Measurements from ENCODE around the gene USP13.
"Not testable (repeated sequence)": the region's sequence is repeated elsewhere in the genome, so short reads cannot be mapped to it uniquely, and the experiment has no call there.

The USP13 gene

DNA sequence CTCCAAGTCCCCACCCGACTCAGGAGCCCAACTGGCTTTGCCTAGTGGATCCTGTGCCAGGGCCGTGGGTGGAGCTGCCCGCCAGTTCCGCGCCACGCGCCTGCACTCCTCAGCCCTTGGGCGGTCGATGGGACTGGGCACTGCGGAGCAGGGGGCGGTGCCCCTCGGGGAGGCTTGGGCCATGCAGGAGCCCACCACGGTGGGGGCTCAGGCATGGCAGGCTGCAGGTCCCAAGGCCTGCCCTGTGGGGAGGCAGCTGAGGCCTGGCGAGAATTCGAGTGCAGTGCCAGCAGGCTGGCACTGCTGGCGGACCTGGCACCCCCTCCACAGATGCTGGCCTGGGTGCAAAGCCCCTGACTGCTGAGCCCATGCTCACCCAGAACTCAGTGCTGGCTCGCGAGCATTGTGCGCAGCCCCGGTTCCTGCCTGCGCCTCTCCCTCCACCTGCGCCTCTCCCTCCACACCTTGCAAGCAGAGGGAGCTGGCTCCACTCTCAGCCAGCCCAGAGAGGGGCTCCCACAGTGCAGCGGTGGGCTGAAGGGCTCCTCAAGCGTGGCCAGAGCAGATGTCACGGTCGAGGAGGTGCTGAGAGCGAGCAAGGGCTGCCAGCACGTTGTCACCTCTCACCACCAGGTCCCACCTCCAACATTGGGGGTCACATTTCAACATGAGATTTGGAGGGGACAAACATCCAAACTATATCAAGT, 122.7 kb downstream of the USP13 start:
- H3K4me3 ChIP-seq (ENCODE audit: low read depth, low read length): no peak overlapping the region

DNA sequence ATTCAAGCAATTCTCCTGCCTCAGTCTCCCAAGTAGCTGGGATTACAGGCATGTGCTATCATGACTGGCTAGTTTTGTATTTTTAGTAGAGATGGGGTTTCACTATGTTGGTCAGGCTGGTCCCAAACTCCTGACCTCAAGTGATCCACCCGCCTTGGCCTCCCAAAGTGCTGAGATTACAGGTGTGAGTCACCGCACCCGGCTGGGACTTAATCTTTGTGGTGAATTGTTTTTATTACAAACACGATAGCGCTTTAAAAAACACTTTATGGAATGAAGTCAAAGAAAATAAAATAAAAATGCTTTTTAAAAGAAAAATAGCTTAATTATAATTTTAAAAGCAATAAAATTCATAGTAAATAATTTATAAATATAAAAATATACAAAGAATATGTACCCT, 130.0 kb downstream of the USP13 start:
- H3K4me3 ChIP-seq (ENCODE audit: low read depth, low read length): not testable (repeated sequence)

More for the DNA sequence above, 122.7 kb downstream of the USP13 start:
- TF ChIP-seq, protein P1, sequence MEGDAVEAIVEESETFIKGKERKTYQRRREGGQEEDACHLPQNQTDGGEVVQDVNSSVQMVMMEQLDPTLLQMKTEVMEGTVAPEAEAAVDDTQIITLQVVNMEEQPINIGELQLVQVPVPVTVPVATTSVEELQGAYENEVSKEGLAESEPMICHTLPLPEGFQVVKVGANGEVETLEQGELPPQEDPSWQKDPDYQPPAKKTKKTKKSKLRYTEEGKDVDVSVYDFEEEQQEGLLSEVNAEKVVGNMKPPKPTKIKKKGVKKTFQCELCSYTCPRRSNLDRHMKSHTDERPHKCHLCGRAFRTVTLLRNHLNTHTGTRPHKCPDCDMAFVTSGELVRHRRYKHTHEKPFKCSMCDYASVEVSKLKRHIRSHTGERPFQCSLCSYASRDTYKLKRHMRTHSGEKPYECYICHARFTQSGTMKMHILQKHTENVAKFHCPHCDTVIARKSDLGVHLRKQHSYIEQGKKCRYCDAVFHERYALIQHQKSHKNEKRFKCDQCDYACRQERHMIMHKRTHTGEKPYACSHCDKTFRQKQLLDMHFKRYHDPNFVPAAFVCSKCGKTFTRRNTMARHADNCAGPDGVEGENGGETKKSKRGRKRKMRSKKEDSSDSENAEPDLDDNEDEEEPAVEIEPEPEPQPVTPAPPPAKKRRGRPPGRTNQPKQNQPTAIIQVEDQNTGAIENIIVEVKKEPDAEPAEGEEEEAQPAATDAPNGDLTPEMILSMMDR (IDR thresholded peaks at IDR 0.05; ENCODE audit: borderline replicate concordance, insufficient read depth, low read depth, low read length): no peak

DNA sequence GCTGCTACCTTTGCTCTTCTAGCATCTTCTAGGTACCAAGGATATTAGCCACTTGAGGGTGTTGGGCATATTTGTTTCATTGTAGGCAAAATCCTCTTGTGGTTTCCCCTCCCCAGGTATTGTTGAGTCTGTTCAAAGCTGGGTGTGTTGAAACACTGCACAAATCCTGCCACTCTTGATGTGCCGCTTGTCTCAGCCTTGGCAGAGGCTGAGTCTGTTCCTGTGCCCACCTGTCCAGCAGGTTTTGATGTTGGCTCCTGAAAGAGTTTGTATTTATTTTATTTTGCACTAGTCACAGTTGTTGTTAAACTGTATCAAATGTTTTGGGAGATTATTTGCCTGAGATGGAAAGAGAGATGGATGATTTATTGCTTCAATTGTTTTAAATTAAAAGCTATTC, 136.2 kb downstream of the USP13 start:
- no peak overlapping the region for H3K4me3 ChIP-seq (ENCODE audit: low read depth, low read length)
- TF ChIP-seq, protein P1 (IDR thresholded peaks at IDR 0.05; ENCODE audit: borderline replicate concordance, insufficient read depth, low read depth, low read length): no peak

DNA sequence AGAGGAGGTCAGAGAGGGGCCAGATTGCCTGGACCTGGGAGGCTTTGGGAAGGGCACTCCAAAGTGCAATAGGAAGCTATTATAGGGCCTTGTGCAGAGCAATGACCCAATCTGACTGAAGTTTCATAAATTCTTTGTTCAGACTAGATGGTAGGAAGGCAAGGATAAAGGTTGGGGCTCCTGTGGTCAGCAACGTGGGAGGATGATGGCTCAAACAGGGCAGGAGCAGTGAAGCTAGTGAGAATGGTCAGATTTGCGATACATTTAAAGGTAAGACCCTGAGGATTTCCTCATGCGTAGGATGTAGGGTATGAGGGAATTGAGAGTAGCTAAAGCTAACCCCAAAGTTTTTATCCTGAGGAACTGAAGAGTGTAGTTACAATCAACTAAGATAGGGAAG, 139.0 kb downstream of the USP13 start:
- no peak overlapping the region for H3K4me3 ChIP-seq (ENCODE audit: low read depth, low read length)
- TF ChIP-seq, protein P1 (IDR thresholded peaks at IDR 0.05; ENCODE audit: borderline replicate concordance, insufficient read depth, low read depth, low read length): no peak

DNA sequence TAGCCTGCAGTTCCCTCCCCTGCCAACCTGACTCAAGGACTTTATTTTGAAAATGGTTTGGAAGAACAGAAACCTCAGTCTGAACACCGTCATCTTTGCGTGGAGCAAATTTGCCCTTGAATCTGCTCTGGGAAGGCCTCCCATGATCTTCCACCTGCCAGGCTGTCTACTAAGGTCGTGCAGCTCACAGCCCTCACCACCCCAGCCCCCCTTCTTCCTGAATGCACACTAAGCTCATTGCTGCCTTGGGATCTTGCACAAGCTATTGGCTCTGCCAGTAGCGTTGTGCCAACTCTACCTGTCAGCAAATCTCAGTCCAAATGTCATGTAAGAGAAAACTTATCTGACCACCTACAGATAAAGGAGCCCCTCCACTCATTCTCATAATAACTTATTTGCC, 141.5 kb downstream of the USP13 start:
- no peak overlapping the region for H3K4me3 ChIP-seq (ENCODE audit: low read depth, low read length)
- TF ChIP-seq, protein P1 (IDR thresholded peaks at IDR 0.05; ENCODE audit: borderline replicate concordance, insufficient read depth, low read depth, low read length): no peak

DNA sequence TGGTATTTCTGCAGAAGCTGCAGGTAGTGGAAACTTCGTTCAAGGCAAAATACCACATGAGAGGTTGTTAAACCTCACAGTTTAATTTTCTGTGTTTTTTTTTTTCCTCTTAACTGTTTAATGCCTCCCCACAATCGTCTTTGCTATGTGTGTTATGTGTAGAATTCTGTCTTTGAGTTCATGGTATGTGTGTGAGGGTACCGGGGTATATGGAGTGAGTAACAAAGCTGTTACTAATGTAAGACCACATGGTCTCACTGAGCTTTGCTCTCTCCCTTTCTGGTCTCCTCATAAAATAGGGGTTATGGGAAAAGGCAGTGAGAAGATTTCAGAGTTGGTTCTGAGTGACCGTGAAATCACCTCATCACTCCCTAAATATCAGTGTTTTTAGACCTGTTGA, 143.6 kb downstream of the USP13 start:
- no peak overlapping the region for H3K4me3 ChIP-seq (ENCODE audit: low read depth, low read length)
- TF ChIP-seq, protein P1 (IDR thresholded peaks at IDR 0.05; ENCODE audit: borderline replicate concordance, insufficient read depth, low read depth, low read length): no peak

DNA sequence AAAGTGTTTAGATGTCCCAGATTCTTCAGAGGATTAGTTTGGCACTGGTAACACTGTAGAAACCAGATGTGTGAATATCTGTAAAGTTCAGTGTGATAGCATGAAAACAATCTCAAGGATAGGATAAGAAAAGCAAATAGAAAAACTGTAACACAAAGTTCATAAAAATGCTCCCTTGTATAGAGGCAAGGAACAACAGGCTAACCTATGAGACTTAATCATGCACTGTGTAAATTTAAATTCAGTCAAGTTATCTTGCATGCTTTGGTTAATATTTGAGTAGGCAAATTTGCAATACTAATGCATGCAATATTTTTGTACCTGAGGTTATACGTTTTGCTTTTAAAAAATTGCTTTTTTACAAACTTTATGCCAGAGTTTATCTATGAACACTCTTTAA, 144.4 kb downstream of the USP13 start:
- H3K4me3 ChIP-seq (ENCODE audit: low read depth, low read length): no peak overlapping the region
- TF ChIP-seq, protein P1 (IDR thresholded peaks at IDR 0.05; ENCODE audit: borderline replicate concordance, insufficient read depth, low read depth, low read length): no peak
